GM21576 (cell line): ENCODE data around the gene TCAP.

ENCODE experiments used
- ATAC-seq: cut with Tn5 transposase; IDR thresholded peaks from one replicate; pipeline ENCODE4 v1.9.1; 2021; ENCODE audit warnings: mild to moderate bottlenecking, moderate library complexity; ENCODE audit not compliant: unreplicated experiment

Gene TCAP

GRCh38 chr17:39648616-39649366 lies 16.4 kb upstream of the TCAP start:
- no peak for ATAC-seq

- no peak for ATAC-seq
These were observed 15.0 kb upstream of the TCAP start for GRCh38 chr17:39650121-39650579.

- ATAC-seq: no peak
These were observed 13.1 kb upstream of the TCAP start for GRCh38 chr17:39651923-39652586.

- no peak for ATAC-seq
These were observed 12.4 kb upstream of the TCAP start for GRCh38 chr17:39652587-39653315.

- ATAC-seq: no peak
These were observed 11.9 kb upstream of the TCAP start for GRCh38 chr17:39653316-39653661.

- ATAC-seq: no peak
These were observed 11.4 kb upstream of the TCAP start for GRCh38 chr17:39653662-39654331.

GRCh38 chr17:39655105-39655504 lies 10.0 kb upstream of the TCAP start:
- no peak for ATAC-seq

- ATAC-seq: no peak
These were observed 6.8 kb upstream of the TCAP start for GRCh38 chr17:39658346-39658745.

- ATAC-seq: no peak
These were observed 6.4 kb upstream of the TCAP start for GRCh38 chr17:39658760-39659159.

GRCh38 chr17:39659279-39660010 lies 5.7 kb upstream of the TCAP start:
- ATAC-seq: no peak

- ATAC-seq: no peak
These were observed 5.2 kb upstream of the TCAP start for GRCh38 chr17:39660011-39660360.

- no peak for ATAC-seq
These were observed 4.5 kb upstream of the TCAP start for GRCh38 chr17:39660397-39661385.

- ATAC-seq: no peak
These were observed 3.2 kb upstream of the TCAP start for GRCh38 chr17:39661744-39662541.

- no peak for ATAC-seq
These were observed 2.4 kb upstream of the TCAP start for GRCh38 chr17:39662551-39663339.

- ATAC-seq: no peak
These were observed 1.8 kb upstream of the TCAP start for GRCh38 chr17:39663340-39663687.

- ATAC-seq: no peak
These were observed 1.2 kb upstream of the TCAP start for GRCh38 chr17:39663688-39664580.

- no peak for ATAC-seq
These were observed 584 bp downstream of the TCAP start for GRCh38 chr17:39665642-39666224.
